ENCODE results near the gene ANKRD65.

Gene ANKRD65

GRCh38 chr1:1402072-1402900 lies 18.8 kb downstream of the ANKRD65 start:
- H3K4me3 ChIP-seq (ENCODE audit: low read length), result no peak overlapping the region
- no peak for TF ChIP-seq ZNF274 (IDR thresholded peaks at IDR 0.05; ENCODE audit: low read depth, low read length)

- no peak for TF ChIP-seq ZNF274 (IDR thresholded peaks at IDR 0.05; ENCODE audit: low read depth, low read length)
- H3K4me3 ChIP-seq (ENCODE audit: low read length), result no peak overlapping the region
These were observed 19.5 kb downstream of the ANKRD65 start for GRCh38 chr1:1401457-1402010.

- no peak for TF ChIP-seq ZNF274 (IDR thresholded peaks at IDR 0.05; ENCODE audit: low read depth, low read length)
- peak overlapping the region; percentile 93; the same call in 1 of the 2 replicates for H3K4me3 ChIP-seq (ENCODE audit: low read length)
These were observed 20.3 kb downstream of the ANKRD65 start for GRCh38 chr1:1400576-1401456.

DNA sequence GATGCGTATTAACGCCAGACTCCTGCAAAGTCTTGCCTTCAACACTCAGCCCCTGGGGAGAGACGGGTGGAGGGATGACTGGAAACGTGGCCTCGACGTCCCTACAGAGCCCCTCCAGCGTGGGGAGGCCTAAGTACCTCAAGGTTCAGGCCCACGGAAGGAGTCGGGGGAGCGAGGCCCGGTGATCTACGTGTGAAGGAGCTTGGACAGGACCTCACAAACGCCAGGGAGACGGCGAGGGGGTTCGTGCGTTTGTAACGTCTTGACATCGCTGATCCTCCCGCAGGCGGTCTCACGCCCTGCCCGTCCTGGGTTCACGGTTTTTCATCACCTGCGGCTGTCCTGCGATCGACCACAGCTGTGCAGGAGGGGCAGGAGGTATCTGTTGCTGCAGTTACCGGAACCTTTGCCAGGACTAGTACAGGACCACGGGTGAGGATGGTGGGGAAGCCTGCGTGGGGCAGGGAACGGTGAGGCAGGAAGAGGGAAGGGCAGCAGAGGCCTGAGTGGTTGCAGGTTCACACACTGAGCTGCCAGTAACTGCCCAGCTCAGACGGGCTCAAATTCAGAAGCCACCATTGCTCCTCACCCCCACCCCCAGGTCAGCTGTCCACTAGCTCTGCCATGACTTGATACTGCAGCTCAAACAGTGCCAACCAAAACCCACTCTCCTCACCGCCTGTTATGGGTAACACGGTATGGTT lies 21.1 kb downstream of the ANKRD65 start:
- peak overlapping the region; percentile 93 for H3K4me3 ChIP-seq (ENCODE audit: low read length)
- no peak for TF ChIP-seq ZNF274 (IDR thresholded peaks at IDR 0.05; ENCODE audit: low read depth, low read length)

DNA sequence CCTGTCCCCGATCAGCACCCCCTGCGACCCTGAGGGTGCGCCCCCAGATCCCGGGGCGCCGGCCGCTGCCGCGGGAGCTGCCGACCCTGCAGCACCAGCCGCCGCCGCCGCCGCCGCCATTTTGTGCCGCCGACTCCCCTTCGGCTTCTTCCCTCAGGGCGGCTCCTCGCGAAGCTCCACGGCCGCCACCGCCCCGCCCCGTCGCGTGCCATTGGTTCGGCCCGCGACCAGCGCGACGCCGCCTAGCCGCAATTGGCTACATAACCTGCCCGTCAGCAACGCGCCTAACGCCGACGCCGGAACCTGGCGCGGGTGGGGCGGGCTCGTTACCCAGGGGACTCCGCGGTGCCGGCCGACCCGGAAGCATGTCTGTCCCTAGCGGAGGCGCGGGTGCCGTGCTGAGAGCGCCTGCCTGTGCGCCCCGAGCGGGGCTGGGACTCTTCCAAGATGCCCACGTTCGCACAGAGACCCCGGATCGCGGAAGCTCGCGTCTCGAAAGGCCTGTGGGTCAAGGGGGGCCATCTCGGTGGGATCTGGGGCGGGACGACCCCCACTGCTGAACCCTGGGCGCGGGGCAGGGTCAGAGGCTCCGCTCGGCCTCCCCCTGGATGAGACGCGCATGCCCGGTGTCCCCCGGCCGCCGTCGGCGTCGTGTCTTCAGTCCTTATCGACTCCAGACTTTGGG lies 21.7 kb downstream of the ANKRD65 start, which contains the start of gene CCNL2:
Gene CCNL2 (minus strand): TSS at position 149 of the 685 bp plus-strand sequence. CDS start 29 bp downstream, at position 120.
- no peak for TF ChIP-seq ZNF274 (IDR thresholded peaks at IDR 0.05; ENCODE audit: low read depth, low read length)

DNA sequence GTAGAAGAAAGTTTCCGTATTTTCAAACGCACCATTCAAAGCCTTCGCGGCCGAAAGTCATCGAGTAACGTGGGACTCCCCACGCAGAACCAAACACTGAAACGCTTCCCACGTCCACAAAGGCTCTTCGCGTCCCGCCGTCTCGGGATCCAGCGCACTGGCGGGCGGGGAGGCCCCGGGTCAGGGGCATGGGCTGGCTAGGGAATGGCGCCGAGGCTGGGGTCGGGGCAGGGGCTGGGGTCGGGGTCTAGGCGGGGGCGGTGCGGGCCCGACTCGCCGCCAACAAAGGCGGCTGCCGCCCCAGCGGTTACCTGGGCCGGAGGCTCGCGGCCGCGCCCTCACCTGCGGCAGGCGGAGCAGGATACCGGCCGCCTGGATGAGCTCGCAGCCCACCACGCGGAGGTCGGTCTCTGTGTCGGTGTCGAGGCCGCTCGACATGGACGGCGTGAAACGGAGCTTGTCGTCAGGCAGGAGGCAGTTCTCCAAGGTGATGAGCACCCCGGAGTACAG lies 22.3 kb downstream of the ANKRD65 start:
- peak overlapping the region; percentile 93 for H3K4me3 ChIP-seq (ENCODE audit: low read length)
- no peak for TF ChIP-seq ZNF274 (IDR thresholded peaks at IDR 0.05; ENCODE audit: low read depth, low read length)

More for the DNA sequence above, 21.7 kb downstream of the ANKRD65 start, which contains the start of gene CCNL2:
- peak within 1 kb of the TSS; percentile 93 for H3K4me3 ChIP-seq (ENCODE audit: low read length)

DNA sequence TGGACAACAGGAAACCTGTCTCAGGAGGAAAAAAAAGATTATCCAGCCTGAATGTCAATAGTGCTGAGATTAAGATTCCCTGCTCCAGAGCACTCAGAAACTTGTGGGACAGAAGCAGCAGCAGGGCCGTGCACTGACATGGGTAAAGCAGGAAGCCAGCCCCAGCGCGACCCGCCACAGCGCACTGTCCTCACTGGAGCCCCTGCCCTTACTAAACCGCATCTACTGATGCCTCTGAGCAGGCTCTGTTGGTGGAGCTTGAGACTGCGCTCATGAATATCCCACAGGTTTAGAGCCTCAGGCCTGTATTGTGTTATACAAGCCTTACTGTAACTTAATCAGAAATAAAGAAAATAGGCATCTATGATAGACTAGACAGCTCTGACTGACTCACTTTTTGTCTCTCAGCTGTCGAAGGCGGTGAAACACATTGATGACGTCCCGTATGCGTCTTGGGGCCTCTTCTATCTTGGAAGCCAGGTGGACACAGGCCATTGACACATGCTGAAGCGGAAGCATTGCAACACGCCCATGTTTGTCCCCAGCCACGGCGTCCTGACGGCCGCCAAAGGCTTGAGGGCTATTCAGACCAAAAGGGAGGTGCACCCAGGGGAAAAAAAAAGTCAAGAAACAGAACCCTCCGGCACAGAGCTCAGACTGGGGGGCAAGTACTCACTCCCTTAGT lies 23.1 kb downstream of the ANKRD65 start:
- no peak for TF ChIP-seq ZNF274 (IDR thresholded peaks at IDR 0.05; ENCODE audit: low read depth, low read length)

DNA sequence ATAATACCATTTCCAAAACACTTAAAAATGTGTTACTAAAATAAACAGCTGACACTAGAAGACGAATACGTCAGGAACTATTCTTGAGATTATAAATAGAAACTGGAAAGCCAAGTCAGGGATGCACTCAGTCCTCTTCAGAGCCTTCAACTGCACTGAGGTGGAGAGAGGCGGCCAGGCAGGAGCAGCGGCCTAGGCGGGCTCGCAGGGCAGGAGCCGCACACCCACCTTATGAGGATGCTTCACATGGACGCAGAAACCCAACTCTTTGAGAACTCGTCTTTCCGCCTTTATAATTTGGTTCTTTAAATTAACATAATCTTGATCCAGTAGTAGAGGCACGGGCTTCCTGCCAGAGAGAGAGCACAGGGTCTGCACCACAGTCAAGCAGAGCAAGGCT lies 25.9 kb downstream of the ANKRD65 start:
- TF ChIP-seq ZNF274 (IDR thresholded peaks at IDR 0.05; ENCODE audit: low read depth, low read length), result no peak
- H3K4me3 ChIP-seq (ENCODE audit: low read length), result no peak overlapping the region

More for the DNA sequence above, 23.1 kb downstream of the ANKRD65 start:
- H3K4me3 ChIP-seq (ENCODE audit: low read length), result peak overlapping the region; percentile 93

GRCh38 chr1:1394116-1394515 lies 27.0 kb downstream of the ANKRD65 start:
- no peak for TF ChIP-seq ZNF274 (IDR thresholded peaks at IDR 0.05; ENCODE audit: low read depth, low read length)
- no peak overlapping the region for H3K4me3 ChIP-seq (ENCODE audit: low read length)

GRCh38 chr1:1393428-1393827 lies 27.6 kb downstream of the ANKRD65 start:
- no peak overlapping the region for H3K4me3 ChIP-seq (ENCODE audit: low read length)
- no peak for TF ChIP-seq ZNF274 (IDR thresholded peaks at IDR 0.05; ENCODE audit: low read depth, low read length)

GRCh38 chr1:1393014-1393413 lies 28.1 kb downstream of the ANKRD65 start:
- no peak for TF ChIP-seq ZNF274 (IDR thresholded peaks at IDR 0.05; ENCODE audit: low read depth, low read length)

DNA sequence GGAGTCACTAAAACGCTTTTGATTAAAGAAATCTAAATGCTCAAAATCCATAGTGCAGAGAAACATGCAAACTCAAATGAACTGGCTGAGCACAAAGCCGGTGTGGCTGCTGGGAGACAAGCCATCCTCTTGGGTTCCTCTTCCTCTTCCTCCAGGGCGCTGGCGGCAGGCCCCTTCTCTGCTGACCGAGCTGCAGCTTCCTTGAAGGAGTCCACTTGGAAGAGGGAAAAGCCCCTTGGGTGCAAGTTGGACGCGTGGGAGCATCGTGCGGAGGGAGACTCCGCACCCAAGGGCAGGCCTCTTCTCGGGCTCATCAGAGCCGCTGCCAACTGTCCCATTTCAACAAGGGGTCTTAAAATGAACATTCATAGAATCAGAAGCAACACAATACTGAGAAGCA lies 29.9 kb downstream of the ANKRD65 start:
- TF ChIP-seq ZNF274 (IDR thresholded peaks at IDR 0.05; ENCODE audit: low read depth, low read length), result no peak

More at GRCh38 chr1:1393014-1393413, 28.1 kb downstream of the ANKRD65 start:
- no peak overlapping the region for H3K4me3 ChIP-seq (ENCODE audit: low read length)

More for the DNA sequence above, 29.9 kb downstream of the ANKRD65 start:
- no peak overlapping the region for H3K4me3 ChIP-seq (ENCODE audit: low read length)

Measured in GM08714 (cell line).